GM18858 (cell line): ENCODE results near the gene CLDN12.
"Not testable (repeated sequence)": the region's sequence is repeated elsewhere in the genome, so short reads cannot be mapped to it uniquely, and the experiment has no call there.

Experiments used
- ATAC-seq: cut with Tn5 transposase; IDR thresholded peaks from one replicate; pipeline ENCODE4 v1.9.1; 2021; ENCODE audit not compliant: unreplicated experiment

CLDN12 gene

GRCh38 chr7:90432752-90433151 is 29.5 kb downstream of the CLDN12 start:
- ATAC-seq = no peak

GRCh38 chr7:90433221-90433620 is 30.0 kb downstream of the CLDN12 start:
- no peak for ATAC-seq

- no peak for ATAC-seq
Observed at GRCh38 chr7:90445633-90446032, 42.4 kb downstream of the CLDN12 start.

GRCh38 chr7:90446137-90446899 is 43.1 kb downstream of the CLDN12 start:
- no peak for ATAC-seq

GRCh38 chr7:90453259-90453891 is 50.1 kb downstream of the CLDN12 start:
- no peak for ATAC-seq

- no peak for ATAC-seq
Observed at GRCh38 chr7:90453931-90454330, 50.7 kb downstream of the CLDN12 start.

GRCh38 chr7:90455163-90456030 is 52.1 kb downstream of the CLDN12 start:
- ATAC-seq = peak; percentile 66

GRCh38 chr7:90458104-90458503 is 54.8 kb downstream of the CLDN12 start:
- ATAC-seq = no peak

- no peak for ATAC-seq
Observed at GRCh38 chr7:90459888-90460287, 56.6 kb downstream of the CLDN12 start.

- no peak for ATAC-seq
Observed at GRCh38 chr7:90461219-90461618, 58.0 kb downstream of the CLDN12 start.

GRCh38 chr7:90463151-90463628 is 59.9 kb downstream of the CLDN12 start:
- not testable (repeated sequence) for ATAC-seq
